A673 (cell line): ENCODE measurements around the gene FAN1.

ENCODE experiments used
- EZH2 ChIP-seq: fragments of 200-600 bp; sonication (generic); IDR thresholded peaks from 2 replicates; pipeline ENCODE4 v1.6.1; 2017; ENCODE audit warnings: borderline replicate concordance, low read depth, mild to moderate bottlenecking, mixed read lengths, antibody characterized with exemption, low read length; ENCODE audit not compliant: poor library complexity, severe bottlenecking
- TF ChIP-seq, protein P1 (sequence below): fragments of 300-800, 200-600 bp; sonication (generic); conservative IDR thresholded peaks from 2 replicates; pipeline ENCODE4 v1.5.1; 2017; ENCODE audit warnings: low read depth, mild to moderate bottlenecking, antibody characterized with exemption, low read length, moderate library complexity, mixed read lengths

DNA sequence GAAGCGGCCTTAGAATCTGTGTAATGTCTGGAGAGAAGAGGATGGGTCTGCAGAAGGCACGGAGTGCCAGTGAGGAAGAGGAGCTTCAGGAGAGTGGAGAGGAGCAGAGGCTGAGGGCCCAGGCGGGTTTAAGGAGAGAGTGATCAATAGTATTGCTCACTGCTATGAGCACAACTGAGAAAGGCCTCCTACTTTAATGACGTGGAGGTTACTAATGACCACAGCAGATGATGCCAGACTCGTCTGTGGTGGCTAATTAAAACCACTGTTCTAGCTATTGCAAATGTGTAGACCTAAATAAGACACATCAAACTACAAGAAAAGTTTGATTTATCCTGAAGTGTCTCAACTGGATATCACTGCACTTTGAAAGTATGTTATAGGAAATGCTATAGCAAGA lies 54.5 kb downstream of the FAN1 start:
- TF ChIP-seq, protein P1, sequence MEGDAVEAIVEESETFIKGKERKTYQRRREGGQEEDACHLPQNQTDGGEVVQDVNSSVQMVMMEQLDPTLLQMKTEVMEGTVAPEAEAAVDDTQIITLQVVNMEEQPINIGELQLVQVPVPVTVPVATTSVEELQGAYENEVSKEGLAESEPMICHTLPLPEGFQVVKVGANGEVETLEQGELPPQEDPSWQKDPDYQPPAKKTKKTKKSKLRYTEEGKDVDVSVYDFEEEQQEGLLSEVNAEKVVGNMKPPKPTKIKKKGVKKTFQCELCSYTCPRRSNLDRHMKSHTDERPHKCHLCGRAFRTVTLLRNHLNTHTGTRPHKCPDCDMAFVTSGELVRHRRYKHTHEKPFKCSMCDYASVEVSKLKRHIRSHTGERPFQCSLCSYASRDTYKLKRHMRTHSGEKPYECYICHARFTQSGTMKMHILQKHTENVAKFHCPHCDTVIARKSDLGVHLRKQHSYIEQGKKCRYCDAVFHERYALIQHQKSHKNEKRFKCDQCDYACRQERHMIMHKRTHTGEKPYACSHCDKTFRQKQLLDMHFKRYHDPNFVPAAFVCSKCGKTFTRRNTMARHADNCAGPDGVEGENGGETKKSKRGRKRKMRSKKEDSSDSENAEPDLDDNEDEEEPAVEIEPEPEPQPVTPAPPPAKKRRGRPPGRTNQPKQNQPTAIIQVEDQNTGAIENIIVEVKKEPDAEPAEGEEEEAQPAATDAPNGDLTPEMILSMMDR: no peak
- no peak for TF ChIP-seq EZH2
